Measurements from ENCODE around the gene MICALL2.

Gene MICALL2

GRCh38 chr7:1388021-1388702, 71.1 kb downstream of the MICALL2 start:
- DNase-seq, result no peak

DNA sequence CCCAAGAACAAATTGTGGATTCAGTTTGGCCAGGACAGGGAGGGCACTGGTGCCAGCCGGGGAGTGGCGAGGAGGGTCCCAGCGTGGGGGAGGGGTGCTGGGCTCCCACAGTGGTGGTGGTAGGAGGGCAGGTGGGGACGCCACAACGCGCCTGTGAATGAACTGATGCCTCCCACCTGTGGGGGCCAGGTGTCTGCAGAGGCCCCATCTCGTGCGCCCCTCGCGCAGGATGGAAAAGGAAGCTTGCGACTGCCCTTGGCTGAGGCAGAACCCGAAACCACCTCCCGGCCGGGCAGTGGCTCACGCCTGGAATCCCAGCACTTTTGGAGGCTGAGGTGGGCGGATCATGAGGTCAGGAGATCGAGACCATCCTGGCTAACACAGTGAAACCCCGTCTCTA, 72.0 kb downstream of the MICALL2 start:
- no peak for DNase-seq

GRCh38 chr7:1386623-1387220, 72.5 kb downstream of the MICALL2 start:
- no peak for DNase-seq

DNA sequence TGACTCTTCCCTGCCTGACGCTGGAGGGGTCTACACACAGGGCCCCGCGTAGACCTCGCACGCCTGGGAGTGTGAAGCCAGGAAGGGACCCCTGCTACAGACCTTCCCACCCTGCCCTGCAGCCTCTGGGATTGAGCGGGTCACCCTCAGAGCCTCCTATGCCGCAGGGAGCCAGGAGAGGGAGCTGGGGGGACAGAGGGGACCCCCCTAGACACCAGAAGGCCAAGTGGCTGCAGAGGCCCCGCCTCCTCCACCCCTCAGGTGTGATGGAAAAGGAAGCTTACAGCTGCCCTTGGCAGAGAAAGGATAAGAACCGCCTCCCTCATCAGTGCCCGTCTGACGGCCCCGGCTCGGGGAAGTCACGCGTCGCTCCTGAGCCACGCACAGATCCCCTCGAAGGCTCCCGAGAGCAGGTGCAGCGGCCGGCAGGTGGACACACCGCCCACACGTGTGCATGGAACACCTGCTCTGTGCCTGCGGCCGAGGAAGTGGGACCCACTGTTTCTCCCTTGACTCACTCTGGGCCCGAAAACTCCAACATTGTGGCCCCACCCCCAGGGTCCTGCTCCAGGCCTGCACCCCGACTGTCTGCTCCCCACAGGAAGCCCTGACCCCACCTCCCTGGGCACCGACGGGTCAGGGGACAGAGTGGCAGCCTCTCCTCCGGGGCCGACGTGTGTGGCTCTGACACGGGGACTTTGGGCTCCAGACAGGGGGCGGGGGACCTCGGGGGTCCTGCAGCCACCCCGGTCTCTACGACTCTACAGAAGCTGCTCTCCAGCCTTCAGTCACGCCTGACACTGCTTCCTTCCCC, 73.3 kb downstream of the MICALL2 start:
- no peak for DNase-seq

DNA sequence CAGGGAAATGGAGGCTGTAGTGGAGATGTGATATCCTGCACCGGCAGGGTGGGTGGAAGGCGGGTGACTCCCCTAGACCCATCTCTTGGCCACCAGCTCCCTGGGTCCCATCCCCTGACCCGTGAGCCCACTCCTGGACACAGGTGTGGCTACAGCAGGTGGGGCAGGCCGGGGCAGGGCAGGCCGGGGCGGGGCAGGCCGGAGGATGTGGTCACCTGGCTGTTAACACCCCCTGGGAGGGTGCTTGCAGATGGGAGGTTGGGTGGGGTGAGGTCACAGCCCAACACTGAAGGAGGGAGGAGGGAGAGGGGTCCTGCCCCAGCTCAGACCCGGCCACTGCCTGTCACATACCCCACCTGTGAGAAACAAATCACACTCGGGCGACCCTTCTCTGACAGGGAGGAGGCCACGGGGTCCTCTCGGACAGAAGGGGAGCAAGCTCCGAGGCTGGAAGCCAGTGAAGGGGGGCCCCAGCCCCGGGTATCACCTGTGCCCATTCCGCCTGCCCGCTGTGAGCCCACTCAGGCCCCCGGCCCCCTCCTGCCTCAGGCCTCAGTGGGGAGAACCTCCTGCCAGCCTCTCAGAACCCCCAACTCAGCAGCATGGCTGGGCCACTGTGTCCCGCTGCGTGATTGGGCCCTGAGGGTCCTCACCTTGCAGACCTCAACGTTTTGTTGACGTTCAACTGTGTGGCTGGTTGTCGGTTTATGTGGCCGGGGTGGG, 74.0 kb downstream of the MICALL2 start:
- DNase-seq, result no peak
